Lower leg skin (tissue), 4 donors: ENCODE results near the gene GNG2. TPM values are rescaled to one million over a fixed set of nuclear protein-coding genes. Genes with fewer than 3 reads are reported as not detected.

Experiments
- DNase-seq, 2 donors: peaks; one replicate each; pipeline ENCODE4 v3.0.0-alpha.2; 2019; ENCODE audit warnings: low spot score in 2 of 2
- H3K4me3 ChIP-seq: fragments of 200-600 bp; sonication (generic); 2 replicates; pipeline ENCODE4 v1.5.1; 2017; ENCODE audit warnings: mild to moderate bottlenecking, low read depth; ENCODE audit not compliant: poor library complexity, severe bottlenecking
- POLR2A ChIP-seq, 2 donors: fragments of 450-650 bp; IDR thresholded peaks; one replicate each; pipeline ENCODE4 v1.6.1; 2016 to 2017; ENCODE audit warnings: antibody characterized with exemption in 2 of 2, mild to moderate bottlenecking in 1 of 2, moderate library complexity in 1 of 2
- WGBS, 2 donors: methylation state at CpG; one replicate each; pipeline ENCODE4 v1.1.5; 2018; 5-methylcytosine and 5-hydroxymethylcytosine counted together
- intact Hi-C: fragments of 100-400 bp; cut with DNase I; formaldehyde crosslinking; loops from one replicate; pipeline ENCODE4 v1.15.0; 2023; ENCODE audit warnings: low total_unique reads
- total RNA-seq, 4 donors: library from RNA; depleted of rRNA; stranded (reverse); fragments of >200 nt; gene quantifications; one replicate each; pipeline ENCODE4 v1.1.0, GENCODE V29; 2016
- TF ChIP-seq, protein P1 (sequence below), 3 donors: fragments of 450-650 bp; IDR thresholded peaks; one replicate each; pipeline ENCODE4 v1.5.1; 2016; ENCODE audit warnings: antibody characterized with exemption in 3 of 3, mild to moderate bottlenecking in 3 of 3, moderate library complexity in 2 of 3

The GNG2 gene
- total RNA-seq, 4 donors from 2014 or later, result 4.0 to 6.6 (median 5.0) TPM

DNA sequence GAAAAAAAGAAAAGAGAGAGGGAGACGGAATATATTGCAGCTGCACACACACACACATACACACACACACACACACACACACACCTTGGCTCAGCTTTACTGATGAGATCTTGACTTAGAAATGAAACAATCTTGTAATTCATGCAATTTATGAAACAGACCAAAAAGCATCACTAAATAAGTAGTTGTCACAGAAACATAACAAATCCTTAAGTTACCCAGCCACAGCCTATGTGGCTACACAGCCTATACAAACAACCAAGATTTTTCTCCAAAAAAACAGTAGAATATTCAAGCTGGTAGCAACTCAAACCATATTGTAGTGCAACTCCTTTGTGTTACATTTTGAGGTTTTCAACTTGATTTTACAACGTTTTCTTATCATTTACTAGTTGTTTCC, 37.9 kb upstream of the GNG2 start:
- no peak for TF ChIP-seq POLR2A (IDR thresholded peaks at IDR 0.05)
- TF ChIP-seq, protein P1, sequence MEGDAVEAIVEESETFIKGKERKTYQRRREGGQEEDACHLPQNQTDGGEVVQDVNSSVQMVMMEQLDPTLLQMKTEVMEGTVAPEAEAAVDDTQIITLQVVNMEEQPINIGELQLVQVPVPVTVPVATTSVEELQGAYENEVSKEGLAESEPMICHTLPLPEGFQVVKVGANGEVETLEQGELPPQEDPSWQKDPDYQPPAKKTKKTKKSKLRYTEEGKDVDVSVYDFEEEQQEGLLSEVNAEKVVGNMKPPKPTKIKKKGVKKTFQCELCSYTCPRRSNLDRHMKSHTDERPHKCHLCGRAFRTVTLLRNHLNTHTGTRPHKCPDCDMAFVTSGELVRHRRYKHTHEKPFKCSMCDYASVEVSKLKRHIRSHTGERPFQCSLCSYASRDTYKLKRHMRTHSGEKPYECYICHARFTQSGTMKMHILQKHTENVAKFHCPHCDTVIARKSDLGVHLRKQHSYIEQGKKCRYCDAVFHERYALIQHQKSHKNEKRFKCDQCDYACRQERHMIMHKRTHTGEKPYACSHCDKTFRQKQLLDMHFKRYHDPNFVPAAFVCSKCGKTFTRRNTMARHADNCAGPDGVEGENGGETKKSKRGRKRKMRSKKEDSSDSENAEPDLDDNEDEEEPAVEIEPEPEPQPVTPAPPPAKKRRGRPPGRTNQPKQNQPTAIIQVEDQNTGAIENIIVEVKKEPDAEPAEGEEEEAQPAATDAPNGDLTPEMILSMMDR (IDR thresholded peaks at IDR 0.05), result no peak
- WGBS, 2 donors, result 40 to 65% methylated on average over 2 of the region's 2 CpGs
- H3K4me3 ChIP-seq, result no peak overlapping the region
- intact Hi-C loops, result no loop called here
- no peak for DNase-seq

DNA sequence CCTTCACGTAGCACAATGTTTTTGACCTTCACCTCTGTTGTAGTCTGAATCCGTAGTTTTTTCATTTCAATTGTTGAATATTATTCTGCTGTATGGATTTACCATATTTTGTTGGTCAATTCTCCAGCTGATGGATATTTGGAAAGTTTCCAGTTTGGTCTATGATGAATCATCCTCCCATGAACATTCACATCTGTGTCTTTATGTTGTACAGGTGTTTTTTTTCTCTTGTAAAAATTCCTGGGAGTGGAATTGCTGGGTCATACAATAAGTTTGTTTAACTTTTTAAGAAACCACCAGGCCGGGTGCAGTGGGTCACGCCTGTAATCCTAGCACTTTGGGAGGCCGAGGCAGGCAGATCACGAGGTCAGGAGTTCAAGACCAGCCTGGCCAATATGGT, 36.7 kb upstream of the GNG2 start:
- WGBS, 2 donors, result 81 to 87% methylated on average over 6 of the region's 6 CpGs

DNA sequence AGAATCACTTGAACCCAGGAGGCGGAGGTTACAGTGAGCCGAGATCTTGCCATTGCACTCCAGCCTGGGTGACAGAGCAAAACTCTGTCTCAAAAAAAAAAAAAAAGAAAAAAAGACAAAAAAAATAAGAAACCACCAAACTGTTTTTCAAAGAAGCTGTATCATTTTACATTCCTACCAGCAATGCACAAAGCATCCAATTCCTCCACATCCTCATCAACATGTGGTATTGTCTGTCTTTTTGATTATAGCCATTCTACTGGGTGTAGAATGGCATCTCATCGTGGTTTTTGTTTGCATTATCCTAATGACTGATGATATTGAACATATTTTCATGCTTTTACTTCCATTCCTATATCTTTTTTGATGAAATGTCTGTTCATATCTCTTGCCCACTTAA, 36.2 kb upstream of the GNG2 start:
- no peak for DNase-seq
- intact Hi-C loops, result no loop called here
- 66 to 98% methylated on average over 3 of the region's 3 CpGs for WGBS, 2 donors
- H3K4me3 ChIP-seq, result no peak overlapping the region
- TF ChIP-seq, protein P1 (IDR thresholded peaks at IDR 0.05), result no peak
- TF ChIP-seq POLR2A (IDR thresholded peaks at IDR 0.05), result no peak

More for the DNA sequence above, 36.7 kb upstream of the GNG2 start:
- no peak overlapping the region for H3K4me3 ChIP-seq
- TF ChIP-seq, protein P1 (IDR thresholded peaks at IDR 0.05), result no peak
- no peak for TF ChIP-seq POLR2A (IDR thresholded peaks at IDR 0.05)
- DNase-seq, result no peak
- intact Hi-C loops, result no loop called here

DNA sequence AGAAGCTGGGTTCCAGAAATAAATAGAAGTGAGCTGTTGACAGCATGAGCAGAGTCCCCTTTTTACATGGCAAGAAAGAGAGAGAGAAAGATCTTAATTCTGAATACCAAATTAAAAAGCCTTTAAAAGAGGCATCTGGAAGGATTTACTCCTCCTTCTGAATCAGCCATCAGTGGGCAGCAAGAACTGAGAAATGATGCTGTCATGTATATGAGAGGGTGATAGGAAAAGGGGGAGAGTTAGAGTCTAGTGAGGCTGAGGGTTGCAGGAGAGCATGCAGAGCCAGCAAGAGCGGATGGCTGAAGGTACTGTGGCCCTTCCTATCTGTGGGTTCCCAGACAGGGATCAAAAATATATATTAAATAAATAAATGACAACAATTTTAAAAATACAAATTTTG, 34.5 kb upstream of the GNG2 start:
- WGBS, 2 donors, result 91 to 92% methylated on average over 1 of the region's 1 CpG
- intact Hi-C loops, result no loop called here
- H3K4me3 ChIP-seq, result no peak overlapping the region
- DNase-seq, result no peak
- no peak for TF ChIP-seq POLR2A (IDR thresholded peaks at IDR 0.05)
- TF ChIP-seq, protein P1 (IDR thresholded peaks at IDR 0.05), result no peak

DNA sequence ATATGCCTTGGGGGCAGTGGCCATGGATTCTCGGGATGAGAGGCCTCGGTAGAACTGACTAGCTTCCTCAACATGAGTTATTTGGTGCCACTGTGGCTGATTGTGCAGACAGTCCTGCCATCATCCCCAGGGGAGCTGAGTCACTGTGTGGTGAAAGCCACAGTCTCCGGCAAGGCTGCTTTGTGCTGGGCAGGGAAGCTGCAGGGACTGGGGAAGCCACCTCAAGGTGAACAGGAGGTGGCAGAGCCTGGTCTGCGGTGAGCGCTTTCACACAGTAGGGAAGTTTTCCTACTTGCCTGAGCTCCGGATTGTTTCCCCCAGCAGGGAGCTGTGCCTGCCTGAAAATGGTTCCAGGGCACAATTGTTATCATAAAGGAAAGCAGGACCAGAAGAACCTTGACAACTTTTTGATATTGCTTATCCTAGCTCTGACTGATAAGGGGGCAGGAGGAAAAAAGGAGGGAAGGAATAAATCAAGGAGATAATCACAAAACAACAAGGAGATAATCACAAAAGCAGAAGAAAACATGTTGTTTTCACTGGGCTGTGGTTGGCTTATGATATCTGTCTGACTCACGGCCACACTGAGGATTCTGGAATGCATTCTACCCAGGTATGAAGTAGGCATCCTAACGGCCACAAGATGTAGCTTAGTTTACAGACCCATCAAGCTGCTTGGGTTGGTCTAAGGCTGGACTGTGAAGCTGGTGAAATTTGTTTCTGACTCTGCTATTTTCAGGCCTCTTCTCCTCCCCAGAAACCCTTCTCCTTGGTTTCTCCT, 32.2 kb upstream of the GNG2 start:
- H3K4me3 ChIP-seq, result no peak overlapping the region
- WGBS, 2 donors, result 52 to 59% methylated on average over 8 of the region's 8 CpGs
- peak in 1 of 2 donors; percentile 21 for DNase-seq
- TF ChIP-seq, protein P1 (IDR thresholded peaks at IDR 0.05), result no peak
- TF ChIP-seq POLR2A (IDR thresholded peaks at IDR 0.05), result no peak
- intact Hi-C loops, result no loop called here

DNA sequence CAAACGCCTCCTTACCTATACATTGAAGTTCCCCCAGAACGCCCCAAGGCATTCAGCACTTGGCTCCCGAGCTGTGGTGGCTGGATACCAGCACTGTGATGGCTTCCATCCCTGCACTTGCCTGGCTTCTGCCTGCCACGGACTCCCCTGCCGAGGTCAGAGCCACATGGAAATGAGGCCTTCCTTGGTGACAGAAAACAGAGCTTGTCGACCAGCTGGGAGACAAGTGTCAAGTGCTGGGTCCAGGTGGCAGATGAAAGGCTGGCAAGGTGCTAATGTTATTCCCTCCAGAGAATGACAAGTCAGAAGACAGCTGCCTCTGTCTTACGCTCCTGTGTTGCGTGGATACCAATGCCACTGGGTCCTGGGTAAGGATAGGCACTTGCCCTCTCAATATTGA, 26.2 kb upstream of the GNG2 start:
- WGBS, 2 donors, result 44 to 67% methylated on average over 7 to 8 of the region's 8 CpGs
- TF ChIP-seq, protein P1 (IDR thresholded peaks at IDR 0.05), result no peak
- no peak for TF ChIP-seq POLR2A (IDR thresholded peaks at IDR 0.05)
- intact Hi-C loops, result no loop called here
- no peak overlapping the region for H3K4me3 ChIP-seq
- DNase-seq, result no peak
